H1 (cell line): ENCODE data around the gene CCDC107. TPM values are rescaled to one million over a fixed set of nuclear protein-coding genes. Genes with fewer than 3 reads are reported as not detected.

Experiments used
- CHD7 ChIP-seq: fragments of 300-600 bp; sonication (generic); IDR thresholded peaks from 2 replicates; pipeline ENCODE4 v1.7.1; 2012; ENCODE audit warnings: low read length, moderate library complexity, mild to moderate bottlenecking, inconsistent platforms; ENCODE audit not compliant: insufficient replicate concordance
- EP300 ChIP-seq, 2 experiments: IDR thresholded peaks; 1 replicate in 1 of 2; 2 replicates in 1 of 2; pipeline ENCODE4 v1.6.1; 2011 to 2012; ENCODE audit warnings: low read depth in 2 of 2, low read length in 2 of 2, mild to moderate bottlenecking in 2 of 2, borderline replicate concordance in 1 of 2, inconsistent platforms in 1 of 2, moderate library complexity in 1 of 2
- EZH2 ChIP-seq: fragments of 200-600 bp; sonication (generic); IDR thresholded peaks from 2 replicates; pipeline ENCODE4 v1.7.1; 2012; ENCODE audit warnings: low read depth, mild to moderate bottlenecking, moderate library complexity, low read length, inconsistent platforms; ENCODE audit not compliant: severe bottlenecking
- JUN ChIP-seq: IDR thresholded peaks from 2 replicates; pipeline ENCODE4 v1.6.1; 2011; ENCODE audit warnings: low read depth, mild to moderate bottlenecking, improper control_type of control experiment, low read length
- KDM4A ChIP-seq: IDR thresholded peaks from one replicate; pipeline ENCODE4 v1.7.1; 2012; ENCODE audit warnings: low read depth, mild to moderate bottlenecking, moderate library complexity, low read length, inconsistent platforms; ENCODE audit not compliant: severe bottlenecking
- NRF1 ChIP-seq: IDR thresholded peaks from 2 replicates; pipeline ENCODE4 v1.6.1; 2011; ENCODE audit warnings: mild to moderate bottlenecking, low read depth, low read length, improper control_type of control experiment
- PHF8 ChIP-seq: fragments of 200-600 bp; sonication (generic); conservative IDR thresholded peaks from 2 replicates; pipeline ENCODE4 v1.7.1; 2012; ENCODE audit warnings: low read depth, mild to moderate bottlenecking, inconsistent platforms, low read length, moderate library complexity
- POU5F1 ChIP-seq: IDR thresholded peaks from 2 replicates; pipeline ENCODE4 v1.6.1; 2011; ENCODE audit warnings: low read depth, mild to moderate bottlenecking, low read length, moderate library complexity
- SIN3A ChIP-seq, 2 experiments: IDR thresholded peaks in 1 of 2; conservative IDR thresholded peaks in 1 of 2; 2 replicates each; pipeline ENCODE4 v1.6.1; 2011 to 2012; ENCODE audit warnings: low read length in 2 of 2, improper control_type of control experiment in 1 of 2, low read depth in 1 of 2, mild to moderate bottlenecking in 1 of 2
- TAF1 ChIP-seq: IDR thresholded peaks from 2 replicates; pipeline ENCODE4 v1.6.1; 2011; ENCODE audit warnings: mild to moderate bottlenecking, low read depth, low read length
- TEAD4 ChIP-seq: IDR thresholded peaks from 2 replicates; pipeline ENCODE4 v1.6.1; 2012; ENCODE audit warnings: low read depth, low read length, inconsistent platforms, mixed read lengths
- polyA plus RNA-seq, 7 experiments: library from polyadenylated mRNA; depleted of rRNA in 3 of 7; stranded (reverse) in 5 of 7; unstranded in 2 of 7; fragments of >200 nt in 5 of 7; fragments of 200-250 nt in 2 of 7; gene quantifications; 1 replicate in 5 of 7; 2 replicates in 1 of 7; 4 replicates in 1 of 7; pipeline versions ENCODE4 v1.2.1 to v1.2.3, GENCODE V29; 2011 to 2013; ENCODE audit warnings: missing spikeins in 2 of 7, mixed read lengths in 2 of 7
- total RNA-seq: library from RNA; stranded (reverse); fragmentation: NEBNext Ultra II Directional; extraction: Animal tissue kit (Norgen Biotek cat#: 25700); gene quantifications from 2 replicates; pipeline ENCODE4 v1.2.1, GENCODE V29; 2021

Gene CCDC107
- total and polyA plus RNA-seq, 2 of the 8 experiments (the other 6 are each of a cell fraction or from before 2014, with no cell fraction given), result 8.2 to 9.0 TPM

GRCh38 chr9:35629597-35629996 lies 28.5 kb upstream of the CCDC107 start (continued):
- TF ChIP-seq CHD7 (no peak), JUN (no peak), TEAD4 (no peak), NRF1 (no peak), EP300 (IDR thresholded peaks at IDR 0.05; ENCODE audit: borderline replicate concordance in 1 of 2, low read depth in 2 of 2, low read length in 2 of 2) (no peak), KDM4A (no peak), TAF1 (no peak), POU5F1 (no peak), PHF8 (no peak), SIN3A (conservative IDR thresholded peaks at IDR 0.05 in 1 of 2, IDR thresholded peaks at IDR 0.05 in 1 of 2; ENCODE audit: low read depth in 1 of 2, low read length in 2 of 2) (no peak), EZH2 (no peak)
